Natural killer cell (primary cell): Measurements from ENCODE around the gene GC. TPM values are rescaled to one million over a fixed set of nuclear protein-coding genes. Genes with fewer than 3 reads are reported as not detected.

Source experiments
- ATAC-seq, 3 donors: fragments of 150-1000 bp in 2 of 3; fragments of 200-7000 bp in 1 of 3; cut with Tn5 transposase; 1 replicate in 1 of 3; 2 replicates in 2 of 3; pipeline ENCODE4 v1.10.0; 2021; ENCODE audit warnings: mild to moderate bottlenecking in 2 of 3, moderate library complexity in 2 of 3
- DNase-seq, 2 donors: peaks; one replicate each; pipeline versions ENCODE4 v3.0.0 to v3.0.0-alpha.2; 2013 to 2021; ENCODE audit warnings: mixed read lengths in 1 of 2
- H3K27ac ChIP-seq: one replicate; pipeline ENCODE4 v1.5.1; 2013; ENCODE audit warnings: mild to moderate bottlenecking, low read length
- H3K27me3 ChIP-seq: one replicate; pipeline ENCODE4 v1.6.1; 2013; ENCODE audit warnings: low read length; ENCODE audit not compliant: control insufficient read depth, insufficient read depth
- H3K36me3 ChIP-seq: one replicate; pipeline ENCODE4 v1.6.1; 2013; ENCODE audit warnings: low read length; ENCODE audit not compliant: control insufficient read depth, insufficient read depth
- H3K4me1 ChIP-seq: one replicate; pipeline ENCODE4 v1.6.1; 2013; ENCODE audit warnings: low read length; ENCODE audit not compliant: control insufficient read depth, insufficient read depth
- H3K4me3 ChIP-seq: one replicate; pipeline ENCODE4 v1.5.1; 2013; ENCODE audit warnings: low read length
- H3K9me3 ChIP-seq: one replicate; pipeline ENCODE4 v1.6.1; 2013; ENCODE audit warnings: low read length; ENCODE audit not compliant: control insufficient read depth, insufficient read depth
- H3K27ac Mint-ChIP-seq, 2 donors: one replicate each; pipeline ENCODE4 v1.8.0; 2022; ENCODE audit warnings: mild to moderate bottlenecking in 2 of 2, mixed read lengths in 2 of 2, moderate library complexity in 1 of 2
- H3K27me3 Mint-ChIP-seq, 2 donors: one replicate each; pipeline ENCODE4 v1.8.0; 2022; ENCODE audit warnings: low read depth in 2 of 2, mixed read lengths in 2 of 2
- H3K36me3 Mint-ChIP-seq: one replicate; pipeline ENCODE4 v1.8.0; 2022; ENCODE audit warnings: mixed read lengths
- H3K4me1 Mint-ChIP-seq, 2 donors: one replicate each; pipeline ENCODE4 v1.8.0; 2022; ENCODE audit warnings: mixed read lengths in 2 of 2
- H3K4me3 Mint-ChIP-seq: one replicate; pipeline ENCODE4 v1.8.0; 2022; ENCODE audit warnings: mild to moderate bottlenecking, moderate library complexity, mixed read lengths
- H3K9me3 Mint-ChIP-seq, 2 donors: one replicate each; pipeline ENCODE4 v1.8.0; 2022; ENCODE audit warnings: mixed read lengths in 2 of 2
- CTCF ChIP-seq: fragments of 200-600 bp; IDR thresholded peaks from one replicate; pipeline ENCODE4 v1.8.0; 2022; ENCODE audit warnings: antibody characterized with exemption
- WGBS: methylation state at CpG from one replicate; pipeline ENCODE4 v1.1.7; 2013; ENCODE audit warnings: missing lambda C conversion rate; ENCODE audit not compliant: insufficient coverage; 5-methylcytosine and 5-hydroxymethylcytosine counted together
- intact Hi-C: fragments of 100-400 bp; cut with micrococcal nuclease; formaldehyde crosslinking; loops from one replicate; pipeline ENCODE4 v1.14.2; 2022
- total RNA-seq, 4 donors: library from RNA; stranded (reverse); fragments of 120-200 nt in 1 of 4; gene quantifications; one replicate each; pipeline versions ENCODE4 v1.2.3 to v1.2.4, GENCODE V29; 2013 to 2022

GC gene
- total RNA-seq, 3 donors from 2014 or later (not counting 1 experiment from before 2014, with no cell fraction given): not detected

- Histone ChIP-seq H3K9me3 (no peaks in the 10 kb centered on the region), H3K27me3 (no peaks in the 10 kb centered on the region), H3K4me1 (no peaks in the 10 kb centered on the region), H3K27ac (no peak overlapping the region), H3K4me3 (no peak overlapping the region), H3K36me3 (no peaks in the 10 kb centered on the region)
- Mint-ChIP-seq H3K4me3 (no peak overlapping the region), H3K9me3 (peaks cover 5 to 8% of the 10 kb centered on the region in 2 donors), H3K27ac (no peak overlapping the region), H3K27me3 (peaks cover 0 to 2% of the 10 kb centered on the region in 2 donors), H3K36me3 (no peaks in the 10 kb centered on the region), H3K4me1 (no peaks in the 10 kb centered on the region)
- ATAC-seq: no peak
- TF ChIP-seq CTCF: no peak
- WGBS: 69% methylated on average over 3 of the region's 4 CpGs
- intact Hi-C loops: no loop called here
- DNase-seq: no peak
Observed at GRCh38 chr4:71830497-71831190, 46.8 kb upstream of the GC start.

- no peak for DNase-seq
- WGBS: 100% methylated on average over 1 of the region's 1 CpG
- Mint-ChIP-seq H3K4me1 (no peaks in the 10 kb centered on the region), H3K27me3 (peaks cover 0 to 2% of the 10 kb centered on the region in 2 donors), H3K4me3 (no peak overlapping the region), H3K27ac (no peak overlapping the region), H3K36me3 (no peaks in the 10 kb centered on the region), H3K9me3 (peaks cover 5 to 10% of the 10 kb centered on the region in 2 donors)
- H3K9me3 ChIP-seq: no peaks in the 10 kb centered on the region
- no peak overlapping the region for H3K27ac ChIP-seq
- H3K4me1 ChIP-seq: no peaks in the 10 kb centered on the region
- TF ChIP-seq CTCF: no peak
- H3K4me3 ChIP-seq: no peak overlapping the region
- no peaks in the 10 kb centered on the region for H3K27me3 ChIP-seq
- intact Hi-C loops: no loop called here
- no peaks in the 10 kb centered on the region for H3K36me3 ChIP-seq
- no peak for ATAC-seq
Observed at GRCh38 chr4:71828470-71828869, 44.6 kb upstream of the GC start.

- intact Hi-C loops: no loop called here
Observed at GRCh38 chr4:71827826-71828225, 43.9 kb upstream of the GC start.

More at GRCh38 chr4:71827826-71828225, 43.9 kb upstream of the GC start:
- WGBS: 88% methylated on average over 4 of the region's 4 CpGs
- Mint-ChIP-seq H3K27ac (no peak overlapping the region), H3K27me3 (peaks cover 0 to 2% of the 10 kb centered on the region in 2 donors), H3K9me3 (peaks cover 5 to 10% of the 10 kb centered on the region in 2 donors), H3K36me3 (no peaks in the 10 kb centered on the region), H3K4me3 (no peak overlapping the region), H3K4me1 (no peaks in the 10 kb centered on the region)
- H3K36me3 ChIP-seq: no peaks in the 10 kb centered on the region
- no peak overlapping the region for H3K27ac ChIP-seq
- DNase-seq: no peak
- no peak overlapping the region for H3K4me3 ChIP-seq
- H3K9me3 ChIP-seq: no peaks in the 10 kb centered on the region
- no peaks in the 10 kb centered on the region for H3K27me3 ChIP-seq
- no peak for TF ChIP-seq CTCF
- no peaks in the 10 kb centered on the region for H3K4me1 ChIP-seq
- ATAC-seq: no peak
